K562 (cell line): ENCODE data around the gene CDC42EP5. TPM values are rescaled to one million over a fixed set of nuclear protein-coding genes. Genes with fewer than 3 reads are reported as not detected.

ENCODE experiments used
- ATAC-seq: fragments of 200-7000 bp; cut with Tn5 transposase; 3 replicates; pipeline ENCODE4 v1.9.1; 2020; ENCODE audit warnings: moderate library complexity
- BruUV-seq: library from RNA; stranded (reverse); fragments of 400-500 nt; replicated peaks from 2 replicates; lab custom pipeline; 2021; lab: Mats Ljungman, UMichigan
- CTCF ChIA-PET: fragments of 300-600 bp; formaldehyde crosslinking; extraction: SDS; loops from one replicate; lab custom pipeline; 2021; ENCODE audit warnings: low intra/inter-chr PET ratio; lab: Yijun Ruan, JAX
- POLR2A ChIA-PET: fragments of 300-600, 350-650 bp; sonication (Branson Sonifier 250); formaldehyde crosslinking; extraction: SDS; loops from one replicate; lab custom pipeline; 2021; ENCODE audit warnings: antibody characterized with exemption, inconsistent platforms; lab: Yijun Ruan, JAX
- DNase-seq, 4 experiments: peaks; one replicate each; pipeline versions ENCODE4 v3.0.0 to v3.0.0-alpha.2; 2011 to 2018; ENCODE audit warnings: low spot score in 3 of 4, mixed read lengths in 3 of 4; ENCODE audit errors: extremely low read depth in 1 of 4
- FAIRE-seq: peaks from 2 replicates; lab custom pipeline; 2011; peaks lifted over from hg19 to GRCh38; lab: Jason Lieb, UNC
- H2AFZ ChIP-seq: 2 replicates; pipeline ENCODE4 v1.6.0; 2011; ENCODE audit warnings: low read depth, low read length, control low read depth, inconsistent platforms
- H3K27ac ChIP-seq: fragments of 200-600 bp; 3 replicates; pipeline ENCODE4 v1.8.0; 2011; ENCODE audit warnings: low read depth, mild to moderate bottlenecking, control low read depth, inconsistent platforms, low read length, moderate library complexity, mixed read lengths; ENCODE audit errors: extremely low read depth
- H3K27me3 ChIP-seq, 2 experiments: fragments of 300-600 bp in 1 of 2; 2 replicates in 1 of 2; 3 replicates in 1 of 2; pipeline versions ENCODE4 v1.6.0 to v1.8.0; 2011; ENCODE audit warnings: inconsistent platforms in 2 of 2, low read length in 2 of 2, mild to moderate bottlenecking in 1 of 2, mixed read lengths in 1 of 2, moderate library complexity in 1 of 2; ENCODE audit not compliant: control insufficient read depth in 2 of 2, insufficient read depth in 2 of 2
- H3K36me3 ChIP-seq: fragments of 300-600 bp; 3 replicates; pipeline ENCODE4 v1.8.0; 2011; ENCODE audit warnings: mild to moderate bottlenecking, low read length, inconsistent platforms; ENCODE audit not compliant: control insufficient read depth, insufficient read depth
- H3K4me1 ChIP-seq, 2 experiments: fragments of 200-600 bp in 1 of 2; replicated peaks in 1 of 2; 2 replicates in 1 of 2; 3 replicates in 1 of 2; pipeline versions ENCODE4 v1.5.1 to v1.8.0; 2011; ENCODE audit warnings: inconsistent platforms in 2 of 2, low read length in 2 of 2, mild to moderate bottlenecking in 1 of 2, mixed read lengths in 1 of 2, moderate library complexity in 1 of 2; ENCODE audit not compliant: control insufficient read depth in 2 of 2, insufficient read depth in 2 of 2
- H3K4me2 ChIP-seq: 2 replicates; pipeline ENCODE4 v1.6.1; 2011; ENCODE audit warnings: low read length, control low read depth, inconsistent platforms, mixed read lengths; ENCODE audit not compliant: insufficient read depth
- H3K4me3 ChIP-seq: fragments of 200-600 bp; sonication (generic), shearing (Covaris generic); 2 replicates; pipeline ENCODE4 v1.5.1; 2016; ENCODE audit warnings: control low read depth, inconsistent platforms
- H3K79me2 ChIP-seq: fragments of 200-600 bp; 3 replicates; pipeline ENCODE4 v1.8.0; 2011; ENCODE audit warnings: low read length, inconsistent platforms; ENCODE audit not compliant: control insufficient read depth, insufficient read depth
- H3K9ac ChIP-seq, 2 experiments: 2 replicates each; pipeline versions ENCODE4 v1.6.0 to v1.6.1; 2011; ENCODE audit warnings: low read depth in 2 of 2, low read length in 2 of 2, control low read depth in 1 of 2, inconsistent platforms in 1 of 2, mild to moderate bottlenecking in 1 of 2, mixed read lengths in 1 of 2; ENCODE audit not compliant: insufficient read depth in 1 of 2
- H3K9me1 ChIP-seq: one replicate; pipeline ENCODE4 v1.6.0; 2011; ENCODE audit warnings: inconsistent platforms, mild to moderate bottlenecking, low read length, moderate library complexity; ENCODE audit not compliant: control insufficient read depth, insufficient read depth
- H3K9me3 ChIP-seq: replicated peaks from 2 replicates; pipeline ENCODE4 v1.5.1; 2011; ENCODE audit warnings: low read depth, low read length, inconsistent platforms; ENCODE audit not compliant: control insufficient read depth, insufficient read depth
- H4K20me1 ChIP-seq: replicated peaks from 2 replicates; pipeline ENCODE4 v1.6.1; 2011; ENCODE audit warnings: low read length, inconsistent platforms, mixed read lengths; ENCODE audit not compliant: control insufficient read depth, insufficient read depth
- CCAR2 ChIP-seq: fragments of 200-400 bp; formaldehyde crosslinking; IDR thresholded peaks from 2 replicates; pipeline ENCODE4 v1.6.1; 2017; ENCODE audit warnings: mild to moderate bottlenecking, low read depth, low read length
- E2F1 ChIP-seq: sonication (generic); formaldehyde crosslinking; IDR thresholded peaks from 2 replicates; pipeline ENCODE4 v1.8.1; 2023; ENCODE audit warnings: mild to moderate bottlenecking, missing genetic modification reagents, moderate library complexity
- MLLT1 ChIP-seq, 2 experiments: fragments of 450-650 bp; IDR thresholded peaks; 2 replicates each; pipeline ENCODE4 v1.6.1; 2016
- NBN ChIP-seq: fragments of 450-650 bp; IDR thresholded peaks from 2 replicates; pipeline ENCODE4 v1.6.1; 2016; ENCODE audit warnings: low read depth, mild to moderate bottlenecking
- NCOA6 ChIP-seq: fragments of 450-650 bp; IDR thresholded peaks from 2 replicates; pipeline ENCODE4 v1.6.1; 2017; ENCODE audit warnings: mild to moderate bottlenecking
- PHF8 ChIP-seq: fragments of 200-600 bp; sonication (generic); IDR thresholded peaks from 2 replicates; pipeline ENCODE4 v1.6.1; 2012; ENCODE audit warnings: mixed run types, mild to moderate bottlenecking, inconsistent platforms, low read length, moderate library complexity, borderline replicate concordance
- POLR2H ChIP-seq: IDR thresholded peaks from 2 replicates; pipeline ENCODE4 v1.6.1; 2016; ENCODE audit warnings: missing genetic modification characterization, low read depth, mild to moderate bottlenecking, control low read depth, missing compliant biosample characterization, moderate library complexity
- PPARD ChIP-seq: fragments of 250-450 bp; sonication (Bioruptor Pico); IDR thresholded peaks from 2 replicates; pipeline ENCODE4 v1.8.0; 2022; ENCODE audit warnings: inconsistent platforms, mild to moderate bottlenecking, moderate library complexity
- PRPF4 ChIP-seq: fragments of 200-400 bp; formaldehyde crosslinking; IDR thresholded peaks from one replicate; pipeline ENCODE4 v1.6.1; 2017; ENCODE audit warnings: low read length, low read depth, mild to moderate bottlenecking; ENCODE audit not compliant: insufficient read depth, poor library complexity, severe bottlenecking
- SETDB1 ChIP-seq: IDR thresholded peaks from one replicate; pipeline ENCODE4 v1.6.1; 2012; ENCODE audit warnings: low read length, control low read depth, inconsistent platforms
- TARDBP ChIP-seq: fragments of 450-650 bp; IDR thresholded peaks from 2 replicates; pipeline ENCODE4 v1.6.1; 2016
- TCFL5 ChIP-seq: fragments of 250-450 bp; sonication (Bioruptor Pico); conservative IDR thresholded peaks from 2 replicates; pipeline ENCODE4 v1.6.1; 2021; ENCODE audit warnings: mild to moderate bottlenecking, moderate library complexity, matching md5 sums
- THRAP3 ChIP-seq: fragments of 450-650 bp; IDR thresholded peaks from 2 replicates; pipeline ENCODE4 v1.6.1; 2016; ENCODE audit warnings: mild to moderate bottlenecking, inconsistent platforms, borderline replicate concordance
- U2AF1 ChIP-seq: fragments of 200-400 bp; formaldehyde crosslinking; optimal IDR thresholded peaks from 2 replicates; pipeline ENCODE3; 2017; ENCODE audit warnings: mild to moderate bottlenecking, low read depth, low read length, moderate library complexity
- XRCC3 ChIP-seq: fragments of 450-650 bp; IDR thresholded peaks from 2 replicates; pipeline ENCODE4 v1.6.1; 2017; ENCODE audit warnings: mild to moderate bottlenecking, moderate library complexity
- ZBTB1 ChIP-seq: sonication (generic); formaldehyde crosslinking; IDR thresholded peaks from 2 replicates; pipeline ENCODE4 v1.8.1; 2023; ENCODE audit warnings: missing genetic modification reagents, low read depth, mild to moderate bottlenecking, borderline replicate concordance
- ZNF507 ChIP-seq: conservative IDR thresholded peaks from 2 replicates; pipeline ENCODE4 v1.6.1; 2017; ENCODE audit warnings: missing genetic modification characterization, missing compliant biosample characterization
- ZNF639 ChIP-seq, 2 experiments: fragments of 200-800 bp in 1 of 2; sonication (Bioruptor generic) in 1 of 2; sonication (generic) in 1 of 2; formaldehyde crosslinking in 1 of 2; IDR thresholded peaks in 1 of 2; conservative IDR thresholded peaks in 1 of 2; 2 replicates each; pipeline versions ENCODE4 v1.5.0 to v1.6.1; 2016 to 2020; ENCODE audit warnings: missing compliant biosample characterization in 1 of 2, missing genetic modification characterization in 1 of 2, missing genetic modification reagents in 1 of 2
- WGBS: fragments of 100-300 bp; shearing (Covaris generic); methylation state at CpG from one replicate; pipeline ENCODE4 v1.1.6; 2016; ENCODE audit warnings: low coverage, mixed read lengths; ENCODE audit not compliant: insufficient coverage; ENCODE audit errors: missing lambda C conversion rate; 5-methylcytosine and 5-hydroxymethylcytosine counted together
- in situ Hi-C: fragments of 300-500 bp; cut with MboI; formaldehyde crosslinking; loops from 4 replicates; pipeline ENCODE4 v1.15.0; 2018; ENCODE audit warnings: inconsistent platforms, mixed read lengths
- intact Hi-C: fragments of 100-400 bp; cut with micrococcal nuclease; formaldehyde crosslinking; loops from 2 replicates; pipeline ENCODE4 v1.14.2; 2022
- polyA plus RNA-seq, 8 experiments: library from polyadenylated mRNA; depleted of rRNA in 4 of 8; stranded (reverse) in 5 of 8; unstranded in 3 of 8; fragments of >200 nt; fragmentation: Nextera tagmentation in 2 of 8; fragmentation: Illumina TruSeq in 1 of 8; extraction: Ambion mirVana in 2 of 8; extraction: Trizol in 1 of 8; gene quantifications; 2 replicates each; pipeline versions ENCODE4 v1.2.1 to v1.2.3, GENCODE V29; 2011 to 2014; ENCODE audit warnings: inconsistent platforms in 1 of 8, missing spikeins in 1 of 8
- total RNA-seq, 7 experiments: library from RNA; depleted of rRNA in 6 of 7; stranded (reverse); fragments of >200 nt in 6 of 7; fragmentation: Illumina TruSeq in 2 of 7; extraction: Trizol in 2 of 7; gene quantifications; 2 replicates each; pipeline versions ENCODE4 v1.2.1 to v1.2.3, GENCODE V29; 2011 to 2021; ENCODE audit warnings: low replicate concordance in 1 of 7

CDC42EP5 gene
- total and polyA plus RNA-seq, 9 of the 15 experiments (the other 6 are each of a cell fraction or from before 2014, with no cell fraction given), result 0.15 to 0.38 TPM; not detected in 7

- Histone ChIP-seq H3K4me3 (no peak overlapping the region), H3K9me3 (no peaks in the 10 kb centered on the region)
- TF ChIP-seq THRAP3 (no peak), ZNF507 (no peak), TARDBP (no peak), U2AF1 (no peak), TCFL5 (CRISPR knock-in tag) (no peak), CCAR2 (no peak), E2F1 (CRISPR knock-in tag) (no peak), PPARD (CRISPR knock-in tag) (no peak), NBN (no peak), ZNF639 (CRISPR knock-in tag; conservative IDR thresholded peaks at IDR 0.05 in 1 of 2, IDR thresholded peaks at IDR 0.05 in 1 of 2) (no peak), MLLT1 (IDR thresholded peaks at IDR 0.05) (no peak), POLR2H (tag) (no peak), PRPF4 (no peak), ZBTB1 (CRISPR knock-in tag) (no peak), XRCC3 (no peak), SETDB1 (no peak), NCOA6 (no peak), PHF8 (no peak)
- TF ChIP-seq, all 486 proteins: peak for 0
- Histone ChIP-seq H3K9ac (no peak overlapping the region), H3K4me1 (no peaks in the 10 kb centered on the region), H4K20me1 (no peaks in the 10 kb centered on the region; the same call in 1 of the 2 replicates), H3K27ac (no peak overlapping the region), H2AFZ (no peak overlapping the region), H3K4me2 (no peak overlapping the region), H3K79me2 (no peaks in the 10 kb centered on the region), H3K36me3 (no peaks in the 10 kb centered on the region), H3K27me3 (peaks cover 18 to 52% of the 10 kb centered on the region in 2 experiments; a peak in 4 of 5 replicates), H3K9me1 (no peaks in the 10 kb centered on the region)
- ChIA-PET CTCF (no interaction called here), POLR2A (no interaction called here)
- no peak for FAIRE-seq
- BruUV-seq, result no TSS peak
- no peak for ATAC-seq
- DNase-seq, result no peak
- WGBS, result 1% methylated on average over 15 of the region's 18 CpGs
- in situ Hi-C loops (no loop called here), intact Hi-C loops (no loop called here)
Measured at GRCh38 chr19:54492568-54492967, 19.5 kb upstream of the CDC42EP5 start.
